K562 (cell line): Measurements from ENCODE around the gene KRTAP10-4. TPM values are rescaled to one million over a fixed set of nuclear protein-coding genes. Genes with fewer than 3 reads are reported as not detected.
A peak's percentile ranks its signal among the peaks of the same experiment; 100 is the strongest.

ENCODE experiments used
- ATAC-seq: fragments of 200-7000 bp; cut with Tn5 transposase; 3 replicates; pipeline ENCODE4 v1.9.1; 2020; ENCODE audit warnings: moderate library complexity
- BruUV-seq: library from RNA; stranded (reverse); fragments of 400-500 nt; replicated peaks from 2 replicates; lab custom pipeline; 2021; lab: Mats Ljungman, UMichigan
- CTCF ChIA-PET: fragments of 300-600 bp; formaldehyde crosslinking; extraction: SDS; loops from one replicate; lab custom pipeline; 2021; ENCODE audit warnings: low intra/inter-chr PET ratio; lab: Yijun Ruan, JAX
- POLR2A ChIA-PET: fragments of 300-600, 350-650 bp; sonication (Branson Sonifier 250); formaldehyde crosslinking; extraction: SDS; loops from one replicate; lab custom pipeline; 2021; ENCODE audit warnings: antibody characterized with exemption, inconsistent platforms; lab: Yijun Ruan, JAX
- DNase-seq, 4 experiments: peaks; one replicate each; pipeline versions ENCODE4 v3.0.0 to v3.0.0-alpha.2; 2011 to 2018; ENCODE audit warnings: low spot score in 3 of 4, mixed read lengths in 3 of 4; ENCODE audit errors: extremely low read depth in 1 of 4
- FAIRE-seq: peaks from 2 replicates; lab custom pipeline; 2011; peaks lifted over from hg19 to GRCh38; lab: Jason Lieb, UNC
- H2AFZ ChIP-seq: 2 replicates; pipeline ENCODE4 v1.6.0; 2011; ENCODE audit warnings: low read depth, low read length, control low read depth, inconsistent platforms
- H3K27ac ChIP-seq: fragments of 200-600 bp; 3 replicates; pipeline ENCODE4 v1.8.0; 2011; ENCODE audit warnings: low read depth, mild to moderate bottlenecking, control low read depth, inconsistent platforms, low read length, moderate library complexity, mixed read lengths; ENCODE audit errors: extremely low read depth
- H3K27me3 ChIP-seq, 2 experiments: fragments of 300-600 bp in 1 of 2; 2 replicates in 1 of 2; 3 replicates in 1 of 2; pipeline versions ENCODE4 v1.6.0 to v1.8.0; 2011; ENCODE audit warnings: inconsistent platforms in 2 of 2, low read length in 2 of 2, mild to moderate bottlenecking in 1 of 2, mixed read lengths in 1 of 2, moderate library complexity in 1 of 2; ENCODE audit not compliant: control insufficient read depth in 2 of 2, insufficient read depth in 2 of 2
- H3K36me3 ChIP-seq: fragments of 300-600 bp; 3 replicates; pipeline ENCODE4 v1.8.0; 2011; ENCODE audit warnings: mild to moderate bottlenecking, low read length, inconsistent platforms; ENCODE audit not compliant: control insufficient read depth, insufficient read depth
- H3K4me1 ChIP-seq, 2 experiments: fragments of 200-600 bp in 1 of 2; replicated peaks in 1 of 2; 2 replicates in 1 of 2; 3 replicates in 1 of 2; pipeline versions ENCODE4 v1.5.1 to v1.8.0; 2011; ENCODE audit warnings: inconsistent platforms in 2 of 2, low read length in 2 of 2, mild to moderate bottlenecking in 1 of 2, mixed read lengths in 1 of 2, moderate library complexity in 1 of 2; ENCODE audit not compliant: control insufficient read depth in 2 of 2, insufficient read depth in 2 of 2
- H3K4me2 ChIP-seq: 2 replicates; pipeline ENCODE4 v1.6.1; 2011; ENCODE audit warnings: low read length, control low read depth, inconsistent platforms, mixed read lengths; ENCODE audit not compliant: insufficient read depth
- H3K4me3 ChIP-seq: fragments of 200-600 bp; sonication (generic), shearing (Covaris generic); 2 replicates; pipeline ENCODE4 v1.5.1; 2016; ENCODE audit warnings: control low read depth, inconsistent platforms
- H3K79me2 ChIP-seq: fragments of 200-600 bp; 3 replicates; pipeline ENCODE4 v1.8.0; 2011; ENCODE audit warnings: low read length, inconsistent platforms; ENCODE audit not compliant: control insufficient read depth, insufficient read depth
- H3K9ac ChIP-seq, 2 experiments: 2 replicates each; pipeline versions ENCODE4 v1.6.0 to v1.6.1; 2011; ENCODE audit warnings: low read depth in 2 of 2, low read length in 2 of 2, control low read depth in 1 of 2, inconsistent platforms in 1 of 2, mild to moderate bottlenecking in 1 of 2, mixed read lengths in 1 of 2; ENCODE audit not compliant: insufficient read depth in 1 of 2
- H3K9me1 ChIP-seq: one replicate; pipeline ENCODE4 v1.6.0; 2011; ENCODE audit warnings: inconsistent platforms, mild to moderate bottlenecking, low read length, moderate library complexity; ENCODE audit not compliant: control insufficient read depth, insufficient read depth
- H3K9me3 ChIP-seq: replicated peaks from 2 replicates; pipeline ENCODE4 v1.5.1; 2011; ENCODE audit warnings: low read depth, low read length, inconsistent platforms; ENCODE audit not compliant: control insufficient read depth, insufficient read depth
- H4K20me1 ChIP-seq: replicated peaks from 2 replicates; pipeline ENCODE4 v1.6.1; 2011; ENCODE audit warnings: low read length, inconsistent platforms, mixed read lengths; ENCODE audit not compliant: control insufficient read depth, insufficient read depth
- ZNF717 ChIP-seq: fragments of 250-450 bp; sonication (Bioruptor Pico); IDR thresholded peaks from 2 replicates; pipeline ENCODE4 v1.5.0; 2021
- WGBS: fragments of 100-300 bp; shearing (Covaris generic); methylation state at CpG from one replicate; pipeline ENCODE4 v1.1.6; 2016; ENCODE audit warnings: low coverage, mixed read lengths; ENCODE audit not compliant: insufficient coverage; ENCODE audit errors: missing lambda C conversion rate; 5-methylcytosine and 5-hydroxymethylcytosine counted together
- in situ Hi-C: fragments of 300-500 bp; cut with MboI; formaldehyde crosslinking; loops from 4 replicates; pipeline ENCODE4 v1.15.0; 2018; ENCODE audit warnings: inconsistent platforms, mixed read lengths
- intact Hi-C: fragments of 100-400 bp; cut with micrococcal nuclease; formaldehyde crosslinking; loops from 2 replicates; pipeline ENCODE4 v1.14.2; 2022
- polyA plus RNA-seq, 8 experiments: library from polyadenylated mRNA; depleted of rRNA in 4 of 8; stranded (reverse) in 5 of 8; unstranded in 3 of 8; fragments of >200 nt; fragmentation: Nextera tagmentation in 2 of 8; fragmentation: Illumina TruSeq in 1 of 8; extraction: Ambion mirVana in 2 of 8; extraction: Trizol in 1 of 8; gene quantifications; 2 replicates each; pipeline versions ENCODE4 v1.2.1 to v1.2.3, GENCODE V29; 2011 to 2014; ENCODE audit warnings: inconsistent platforms in 1 of 8, missing spikeins in 1 of 8
- total RNA-seq, 7 experiments: library from RNA; depleted of rRNA in 6 of 7; stranded (reverse); fragments of >200 nt in 6 of 7; fragmentation: Illumina TruSeq in 2 of 7; extraction: Trizol in 2 of 7; gene quantifications; 2 replicates each; pipeline versions ENCODE4 v1.2.1 to v1.2.3, GENCODE V29; 2011 to 2021; ENCODE audit warnings: low replicate concordance in 1 of 7
- TF ChIP-seq, protein P1 (sequence below): fragments of 200-800 bp; sonication (Bioruptor generic); IDR thresholded peaks from 2 replicates; pipeline ENCODE4 v1.6.1; 2017; ENCODE audit warnings: missing genetic modification characterization, missing compliant biosample characterization
- TF ChIP-seq, protein P2 (sequence below): sonication (generic); formaldehyde crosslinking; IDR thresholded peaks from 2 replicates; pipeline ENCODE4 v1.8.0; 2022; ENCODE audit warnings: mild to moderate bottlenecking, missing genetic modification reagents

KRTAP10-4 gene
- total and polyA plus RNA-seq, 9 of the 15 experiments (the other 6 are each of a cell fraction or from before 2014, with no cell fraction given) = not detected

DNA sequence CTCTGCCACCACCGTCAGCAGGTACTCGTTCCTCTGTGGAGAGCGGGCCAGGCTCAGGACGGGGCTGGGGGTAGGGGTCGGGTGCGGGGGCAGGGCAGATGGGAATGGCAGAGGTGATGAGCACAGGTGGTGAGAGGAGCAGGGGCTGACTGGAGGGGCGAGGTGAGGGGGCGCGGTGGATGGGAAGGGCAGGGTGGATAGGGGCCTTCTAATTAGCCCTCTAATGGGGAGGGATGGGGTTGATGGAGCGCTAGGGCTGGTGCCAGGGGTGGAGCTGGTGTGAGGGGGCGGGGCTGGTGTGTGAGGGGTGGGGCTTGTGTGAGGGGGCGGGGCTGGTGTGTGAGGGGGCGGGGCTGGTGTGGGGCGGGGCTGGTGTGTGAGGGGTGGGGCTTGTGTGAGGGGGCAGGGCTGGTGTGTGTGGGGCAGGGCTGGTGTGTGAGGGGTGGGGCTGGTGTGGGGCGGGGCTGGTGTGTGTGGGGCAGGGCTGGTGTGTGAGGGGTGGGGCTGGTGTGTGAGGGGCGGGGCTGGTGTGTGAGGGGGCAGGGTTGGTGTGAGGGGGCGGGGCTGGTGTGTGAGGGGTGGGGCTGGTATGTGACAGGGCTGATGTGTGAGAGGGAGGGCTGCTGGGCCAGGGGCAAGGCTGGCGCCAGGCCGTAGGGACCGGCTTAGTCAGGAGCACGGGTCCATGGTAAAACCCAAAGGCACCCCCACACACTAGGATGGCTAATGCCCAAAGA, 39.5 kb upstream of the KRTAP10-4 start:
- Histone ChIP-seq H3K9me3 (no peaks in the 10 kb centered on the region; the same call in 1 of the 2 replicates), H2AFZ (no peak overlapping the region), H3K4me3 (no peak overlapping the region)
- no peak for FAIRE-seq
- peak; percentile 18 to 78 (median 78) for DNase-seq
- BruUV-seq = no TSS peak
- 40% methylated on average over 13 of the region's 21 CpGs for WGBS
- TF ChIP-seq, protein P1, sequence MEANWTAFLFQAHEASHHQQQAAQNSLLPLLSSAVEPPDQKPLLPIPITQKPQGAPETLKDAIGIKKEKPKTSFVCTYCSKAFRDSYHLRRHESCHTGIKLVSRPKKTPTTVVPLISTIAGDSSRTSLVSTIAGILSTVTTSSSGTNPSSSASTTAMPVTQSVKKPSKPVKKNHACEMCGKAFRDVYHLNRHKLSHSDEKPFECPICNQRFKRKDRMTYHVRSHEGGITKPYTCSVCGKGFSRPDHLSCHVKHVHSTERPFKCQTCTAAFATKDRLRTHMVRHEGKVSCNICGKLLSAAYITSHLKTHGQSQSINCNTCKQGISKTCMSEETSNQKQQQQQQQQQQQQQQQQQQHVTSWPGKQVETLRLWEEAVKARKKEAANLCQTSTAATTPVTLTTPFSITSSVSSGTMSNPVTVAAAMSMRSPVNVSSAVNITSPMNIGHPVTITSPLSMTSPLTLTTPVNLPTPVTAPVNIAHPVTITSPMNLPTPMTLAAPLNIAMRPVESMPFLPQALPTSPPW (CRISPR knock-in tag) = peak; percentile 33; the same call in 1 of the 2 replicates
- no peak for TF ChIP-seq ZNF717 (CRISPR knock-in tag)
- TF ChIP-seq, protein P2, sequence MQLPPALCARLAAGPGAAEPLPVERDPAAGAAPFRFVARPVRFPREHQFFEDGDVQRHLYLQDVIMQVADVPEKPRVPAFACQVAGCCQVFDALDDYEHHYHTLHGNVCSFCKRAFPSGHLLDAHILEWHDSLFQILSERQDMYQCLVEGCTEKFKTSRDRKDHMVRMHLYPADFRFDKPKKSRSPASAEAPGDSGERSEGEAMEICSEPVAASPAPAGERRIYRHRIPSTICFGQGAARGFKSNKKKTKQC (CRISPR knock-in tag) = no peak
- TF ChIP-seq, all 486 proteins: peak for 1
- ATAC-seq = peak; percentile 90
- H3K9me1 ChIP-seq = no peaks in the 10 kb centered on the region
- no peak overlapping the region for H3K4me2 ChIP-seq
- H3K79me2 ChIP-seq = no peaks in the 10 kb centered on the region
- peaks cover 29 to 58% of the 10 kb centered on the region in 2 experiments for H3K27me3 ChIP-seq
- 0 out of 2 replicates have a peak, but pooled peaks cover 10% of the 10 kb centered on the region for H4K20me1 ChIP-seq
- ChIA-PET POLR2A (interaction anchor here (0.5 to 0.6 kb wide), 2 partner anchors 19 to 132 kb away, joined by 3 read pairs; no protein-coding TSS in a partner anchor), CTCF (no interaction called here)
- no peak overlapping the region for H3K27ac ChIP-seq
- in situ Hi-C loops (no loop called here), intact Hi-C loops (no loop called here)
- H3K36me3 ChIP-seq = no peaks in the 10 kb centered on the region
- H3K4me1 ChIP-seq = peaks cover 0 to 21% of the 10 kb centered on the region in 2 experiments; a peak in 2 of 5 replicates
- H3K9ac ChIP-seq = no peak overlapping the region
